MCF 10A (cell line): Measurements from ENCODE around the gene SCARB1. TPM values are rescaled to one million over a fixed set of nuclear protein-coding genes. Genes with fewer than 3 reads are reported as not detected.

Experiments used
- BruUV-seq: library from RNA; stranded (reverse); fragments of 400-500 nt; replicated peaks from 2 replicates; lab custom pipeline; 2021; lab: Mats Ljungman, UMichigan
- CTCF ChIA-PET: fragments of 300-600 bp; sonication (Branson Sonifier 250); formaldehyde crosslinking; extraction: SDS; loops from one replicate; lab custom pipeline; 2021; ENCODE audit warnings: antibody characterized with exemption, inconsistent platforms; lab: Yijun Ruan, JAX
- POLR2A ChIA-PET: fragments of 300-600, 350-650 bp; sonication (Branson Sonifier 250); formaldehyde crosslinking; extraction: SDS; loops from one replicate; lab custom pipeline; 2020; ENCODE audit warnings: antibody characterized with exemption, inconsistent platforms; lab: Yijun Ruan, JAX
- DNase-seq: peaks from one replicate; pipeline ENCODE4 v3.0.0-alpha.2; 2018; ENCODE audit not compliant: unreplicated experiment
- H3K27ac Mint-ChIP-seq: one replicate; pipeline ENCODE4 v1.8.0; 2022; ENCODE audit warnings: mild to moderate bottlenecking, low read depth, mixed read lengths; ENCODE audit not compliant: unreplicated experiment
- H3K27me3 Mint-ChIP-seq: one replicate; pipeline ENCODE4 v1.8.0; 2022; ENCODE audit warnings: mixed read lengths; ENCODE audit not compliant: insufficient read depth, unreplicated experiment
- H3K36me3 Mint-ChIP-seq: one replicate; pipeline ENCODE4 v1.8.0; 2022; ENCODE audit warnings: mild to moderate bottlenecking, moderate library complexity, mixed read lengths; ENCODE audit not compliant: insufficient read depth, unreplicated experiment
- H3K4me1 Mint-ChIP-seq: one replicate; pipeline ENCODE4 v1.8.0; 2022; ENCODE audit warnings: mixed read lengths; ENCODE audit not compliant: insufficient read depth, unreplicated experiment
- H3K4me3 Mint-ChIP-seq: one replicate; pipeline ENCODE4 v1.8.0; 2022; ENCODE audit warnings: mild to moderate bottlenecking, moderate library complexity, mixed read lengths; ENCODE audit not compliant: unreplicated experiment
- H3K9me3 Mint-ChIP-seq: one replicate; pipeline ENCODE4 v1.8.0; 2022; ENCODE audit warnings: mixed read lengths; ENCODE audit not compliant: unreplicated experiment
- CTCF ChIP-seq: fragments of 200-600 bp; IDR thresholded peaks from one replicate; pipeline ENCODE4 v1.8.0; 2022; ENCODE audit warnings: antibody characterized with exemption, mild to moderate bottlenecking; ENCODE audit not compliant: unreplicated experiment
- intact Hi-C: fragments of 100-400 bp; cut with micrococcal nuclease; formaldehyde crosslinking; loops from 2 replicates; pipeline ENCODE4 v1.14.1; 2022
- total RNA-seq: library from RNA; stranded (reverse); gene quantifications from 2 replicates; pipeline ENCODE4 v1.2.3, GENCODE V29; 2022

SCARB1 gene
- total RNA-seq, 1 experiment from 2014 or later: 71.0 TPM

- Mint-ChIP-seq H3K27me3 (no peaks in the 10 kb centered on the region), H3K4me3 (no peak overlapping the region), H3K36me3 (peaks cover 7% of the 10 kb centered on the region), H3K9me3 (no peaks in the 10 kb centered on the region), H3K4me1 (peaks cover 19% of the 10 kb centered on the region), H3K27ac (peak overlapping the region; percentile 81)
- TF ChIP-seq CTCF: no peak
- POLR2A ChIA-PET: interaction anchor here (1.3 to 4.4 kb wide), 5 partner anchors 9 to 79 kb away, joined by 3 to 42 read pairs (median 9); partner anchors contain the start of gene UBC
- no TSS peak for BruUV-seq
- intact Hi-C loops: no loop called here
- no peak for DNase-seq
- CTCF ChIA-PET: interaction anchor here (0.6 to 2.1 kb wide), 6 partner anchors 10 to 531 kb away, joined by 3 to 7 read pairs (median 3); no protein-coding TSS in a partner anchor
Observed at GRCh38 chr12:124836759-124837158, 26.9 kb downstream of the SCARB1 start.

GRCh38 chr12:124835656-124836410, 27.8 kb downstream of the SCARB1 start:
- no peaks in the 10 kb centered on the region for H3K27me3 Mint-ChIP-seq
- CTCF ChIA-PET: interaction anchor here (2.1 kb wide), 1 partner anchor 71 kb away, joined by 7 read pairs; no protein-coding TSS in a partner anchor
- POLR2A ChIA-PET: interaction anchor here (0.6 to 4.4 kb wide), 5 partner anchors 8 to 198 kb away, joined by 3 to 42 read pairs (median 3); partner anchors contain the start of gene UBC
- H3K36me3 Mint-ChIP-seq: peaks cover 6% of the 10 kb centered on the region
- no peak for TF ChIP-seq CTCF
- peak; percentile 28 for DNase-seq
- no peak overlapping the region for H3K27ac Mint-ChIP-seq
- H3K4me3 Mint-ChIP-seq: no peak overlapping the region
- intact Hi-C loops: no loop called here
- no peaks in the 10 kb centered on the region for H3K9me3 Mint-ChIP-seq
- peaks cover 19% of the 10 kb centered on the region for H3K4me1 Mint-ChIP-seq
- BruUV-seq: no TSS peak

GRCh38 chr12:124834822-124835221, 28.8 kb downstream of the SCARB1 start:
- no peak for DNase-seq
- Mint-ChIP-seq H3K27me3 (no peaks in the 10 kb centered on the region), H3K9me3 (no peaks in the 10 kb centered on the region), H3K36me3 (peaks cover 12% of the 10 kb centered on the region), H3K4me3 (no peak overlapping the region), H3K27ac (no peak overlapping the region), H3K4me1 (peaks cover 20% of the 10 kb centered on the region)
- intact Hi-C loops: no loop called here
- CTCF ChIA-PET: interaction anchor here (2.1 kb wide), 1 partner anchor 72 kb away, joined by 7 read pairs; no protein-coding TSS in a partner anchor
- TF ChIP-seq CTCF: no peak
- BruUV-seq: no TSS peak
- POLR2A ChIA-PET: interaction anchor here (1.3 to 4.1 kb wide), 2 partner anchors 28 to 81 kb away, joined by 3 to 25 read pairs; partner anchors contain the start of gene UBC

GRCh38 chr12:124833693-124834122, 30.0 kb downstream of the SCARB1 start:
- H3K4me3 Mint-ChIP-seq: no peak overlapping the region
- BruUV-seq: no TSS peak
- ChIA-PET POLR2A (no interaction called here), CTCF (interaction anchor here (0.8 kb wide), 1 partner anchor 73 kb away, joined by 3 read pairs; no protein-coding TSS in a partner anchor)
- TF ChIP-seq CTCF: no peak
- H3K27ac Mint-ChIP-seq: no peak overlapping the region
- peaks cover 32% of the 10 kb centered on the region for H3K4me1 Mint-ChIP-seq
- intact Hi-C loops: no loop called here
- no peaks in the 10 kb centered on the region for H3K27me3 Mint-ChIP-seq
- H3K9me3 Mint-ChIP-seq: no peaks in the 10 kb centered on the region
- H3K36me3 Mint-ChIP-seq: peaks cover 13% of the 10 kb centered on the region
- peak; percentile 65 for DNase-seq
